Measurements from ENCODE around the gene ESF1. TPM values are rescaled to one million over a fixed set of nuclear protein-coding genes. Genes with fewer than 3 reads are reported as not detected.

ESF1 gene
- total RNA-seq, 6 donors from 2014 or later, result 9.8 to 17.8 (median 12.7) TPM

- no peak for ATAC-seq (ENCODE audit: low FRiP score in 2 of 2)
- no peak overlapping the region for H3K27ac ChIP-seq
- H3K36me3 ChIP-seq, result peaks cover 0 to 55% (median 18%) of the 10 kb centered on the region in 4 donors
- H3K4me3 ChIP-seq, result no peak overlapping the region
- TF ChIP-seq POLR2A (IDR thresholded peaks at IDR 0.05) (no peak), POLR2AphosphoS5 (IDR thresholded peaks at IDR 0.05) (no peak), EP300 (IDR thresholded peaks at IDR 0.05) (no peak)
- TF ChIP-seq, protein P1, sequence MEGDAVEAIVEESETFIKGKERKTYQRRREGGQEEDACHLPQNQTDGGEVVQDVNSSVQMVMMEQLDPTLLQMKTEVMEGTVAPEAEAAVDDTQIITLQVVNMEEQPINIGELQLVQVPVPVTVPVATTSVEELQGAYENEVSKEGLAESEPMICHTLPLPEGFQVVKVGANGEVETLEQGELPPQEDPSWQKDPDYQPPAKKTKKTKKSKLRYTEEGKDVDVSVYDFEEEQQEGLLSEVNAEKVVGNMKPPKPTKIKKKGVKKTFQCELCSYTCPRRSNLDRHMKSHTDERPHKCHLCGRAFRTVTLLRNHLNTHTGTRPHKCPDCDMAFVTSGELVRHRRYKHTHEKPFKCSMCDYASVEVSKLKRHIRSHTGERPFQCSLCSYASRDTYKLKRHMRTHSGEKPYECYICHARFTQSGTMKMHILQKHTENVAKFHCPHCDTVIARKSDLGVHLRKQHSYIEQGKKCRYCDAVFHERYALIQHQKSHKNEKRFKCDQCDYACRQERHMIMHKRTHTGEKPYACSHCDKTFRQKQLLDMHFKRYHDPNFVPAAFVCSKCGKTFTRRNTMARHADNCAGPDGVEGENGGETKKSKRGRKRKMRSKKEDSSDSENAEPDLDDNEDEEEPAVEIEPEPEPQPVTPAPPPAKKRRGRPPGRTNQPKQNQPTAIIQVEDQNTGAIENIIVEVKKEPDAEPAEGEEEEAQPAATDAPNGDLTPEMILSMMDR (IDR thresholded peaks at IDR 0.05), result no peak
- 96 to 97% methylated on average over 3 of the region's 3 CpGs for whole genome bisulfite sequencing, 2 donors
- no peak for DNase-seq
- H3K27me3 ChIP-seq, result no peaks in the 10 kb centered on the region
- peaks cover 0 to 7% (median 0%) of the 10 kb centered on the region in 4 donors for H3K9me3 ChIP-seq
- no peaks in the 10 kb centered on the region for H3K4me1 ChIP-seq
Observed at GRCh38 chr20:13715171-13715570, 69.5 kb downstream of the ESF1 start.

GRCh38 chr20:13708234-13708633 is 76.5 kb downstream of the ESF1 start:
- DNase-seq (no peak), ATAC-seq (ENCODE audit: low FRiP score in 2 of 2) (no peak)
- Histone ChIP-seq H3K4me1 (no peaks in the 10 kb centered on the region), H3K4me3 (no peak overlapping the region), H3K36me3 (peaks cover 0 to 11% (median 0%) of the 10 kb centered on the region in 4 donors), H3K9me3 (peaks cover 0 to 7% (median 0%) of the 10 kb centered on the region in 4 donors), H3K27me3 (no peaks in the 10 kb centered on the region), H3K27ac (no peak overlapping the region)
- whole genome bisulfite sequencing, 2 donors, result 79 to 100% methylated on average over 1 of the region's 1 CpG
- TF ChIP-seq POLR2A (IDR thresholded peaks at IDR 0.05), result no peak
- TF ChIP-seq EP300 (IDR thresholded peaks at IDR 0.05), result no peak
- TF ChIP-seq POLR2AphosphoS5 (IDR thresholded peaks at IDR 0.05), result no peak
- TF ChIP-seq, protein P1 (IDR thresholded peaks at IDR 0.05), result no peak

GRCh38 chr20:13703265-13703664 is 81.5 kb downstream of the ESF1 start:
- Histone ChIP-seq H3K36me3 (no peaks in the 10 kb centered on the region), H3K27ac (no peak overlapping the region), H3K4me3 (no peak overlapping the region), H3K4me1 (no peaks in the 10 kb centered on the region), H3K9me3 (no peaks in the 10 kb centered on the region), H3K27me3 (no peaks in the 10 kb centered on the region)
- ATAC-seq (ENCODE audit: low FRiP score in 2 of 2) (no peak), DNase-seq (peak in 1 of 2 donors; percentile 33)
- TF ChIP-seq POLR2A (IDR thresholded peaks at IDR 0.05), result no peak
- 77 to 84% methylated on average over 9 of the region's 9 CpGs for WGBS, 2 donors

DNA sequence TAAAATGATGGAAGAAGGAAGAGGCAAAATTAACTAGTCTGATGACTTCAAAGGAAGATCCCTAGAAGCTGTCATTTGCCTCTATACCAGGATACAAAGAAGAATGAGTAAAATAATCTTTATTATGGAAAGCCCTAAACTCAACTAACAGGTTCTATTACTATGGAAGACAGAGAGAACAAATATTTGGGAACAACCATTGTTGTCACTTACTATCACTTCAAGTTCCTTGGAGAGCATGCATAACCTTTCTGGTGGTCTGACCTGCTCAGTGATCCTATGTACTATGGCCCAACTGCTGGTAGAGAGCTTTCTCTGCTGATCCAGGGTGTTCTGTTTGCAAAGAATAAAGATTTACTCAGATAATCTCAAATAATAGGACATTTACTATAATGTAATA is 83.2 kb downstream of the ESF1 start:
- no peak overlapping the region for H3K4me3 ChIP-seq
- DNase-seq (no peak), ATAC-seq (ENCODE audit: low FRiP score in 2 of 2) (no peak)

DNA sequence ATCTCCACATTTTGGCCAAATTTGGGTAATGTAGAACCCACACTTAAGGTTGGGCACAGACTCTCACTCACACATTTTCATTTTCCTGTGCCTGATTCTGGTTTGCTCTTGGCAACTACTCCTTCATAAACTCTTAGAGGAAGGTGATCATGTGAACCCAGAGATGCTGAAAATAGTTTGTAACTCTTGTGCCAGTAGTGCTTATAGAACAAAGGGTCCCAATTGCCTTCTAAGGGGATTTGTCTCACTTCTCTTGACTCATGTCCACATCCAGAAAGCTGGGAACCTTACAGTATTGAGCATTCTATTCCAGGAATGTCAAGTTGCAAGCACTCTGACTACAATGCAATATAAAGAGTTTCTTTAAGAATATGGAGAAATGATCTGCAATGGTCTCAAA is 84.0 kb downstream of the ESF1 start:
- H3K4me3 ChIP-seq, result no peak overlapping the region
- H3K36me3 ChIP-seq, result no peaks in the 10 kb centered on the region
- DNase-seq (no peak), ATAC-seq (ENCODE audit: low FRiP score in 2 of 2) (no peak)
- no peaks in the 10 kb centered on the region for H3K4me1 ChIP-seq
- H3K27ac ChIP-seq, result no peak overlapping the region
- no peaks in the 10 kb centered on the region for H3K9me3 ChIP-seq
- no peak for TF ChIP-seq EP300 (IDR thresholded peaks at IDR 0.05)
- H3K27me3 ChIP-seq, result no peaks in the 10 kb centered on the region

More for the DNA sequence above, 83.2 kb downstream of the ESF1 start:
- Histone ChIP-seq H3K27ac (no peak overlapping the region), H3K27me3 (no peaks in the 10 kb centered on the region), H3K9me3 (no peaks in the 10 kb centered on the region), H3K36me3 (no peaks in the 10 kb centered on the region), H3K4me1 (no peaks in the 10 kb centered on the region)
- TF ChIP-seq, protein P1 (IDR thresholded peaks at IDR 0.05), result no peak
- no peak for TF ChIP-seq EP300 (IDR thresholded peaks at IDR 0.05)
- no peak for TF ChIP-seq POLR2A (IDR thresholded peaks at IDR 0.05)
- no peak for TF ChIP-seq POLR2AphosphoS5 (IDR thresholded peaks at IDR 0.05)

- Histone ChIP-seq H3K36me3 (no peaks in the 10 kb centered on the region), H3K9me3 (no peaks in the 10 kb centered on the region), H3K4me1 (no peaks in the 10 kb centered on the region), H3K27ac (no peak overlapping the region), H3K4me3 (no peak overlapping the region), H3K27me3 (no peaks in the 10 kb centered on the region)
- 77 to 85% methylated on average over 8 of the region's 8 CpGs for WGBS, 2 donors
- DNase-seq (no peak), ATAC-seq (ENCODE audit: low FRiP score in 2 of 2) (no peak)
- TF ChIP-seq POLR2AphosphoS5 (IDR thresholded peaks at IDR 0.05) (no peak), POLR2A (IDR thresholded peaks at IDR 0.05) (no peak), EP300 (IDR thresholded peaks at IDR 0.05) (no peak)
- TF ChIP-seq, protein P1 (IDR thresholded peaks at IDR 0.05), result no peak
Observed at GRCh38 chr20:13694420-13695150, 90.1 kb downstream of the ESF1 start.

Measured in upper lobe of left lung (tissue), 6 donors.